ENCODE results near the gene TXN2. TPM values are rescaled to one million over a fixed set of nuclear protein-coding genes. Genes with fewer than 3 reads are reported as not detected.

The TXN2 gene
- total RNA-seq, 1 experiment from 2014 or later: 87.0 TPM

DNA sequence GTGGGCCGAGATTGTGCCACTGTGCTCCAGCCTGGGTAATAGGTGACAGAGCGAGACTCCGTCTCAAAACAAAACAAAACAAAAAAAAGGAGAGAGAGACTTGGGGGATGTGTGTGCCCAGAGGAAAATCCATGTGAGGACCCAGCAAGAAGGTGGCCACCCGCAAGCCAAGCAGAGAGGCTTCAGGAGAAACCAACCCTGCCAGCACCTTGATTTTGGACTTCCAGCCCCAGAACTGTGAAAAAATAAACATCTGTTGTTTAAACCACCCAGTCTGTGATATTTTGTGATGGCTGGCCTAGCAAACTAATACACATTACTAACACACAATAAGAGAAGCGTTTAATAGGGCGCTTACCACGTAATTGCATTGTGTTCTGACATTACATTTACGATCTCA lies 21.2 kb downstream of the TXN2 start:
- ATAC-seq (no peak), DNase-seq (ENCODE audit: low read depth, low spot score) (no peak)
- POLR2A ChIA-PET: no interaction called here
- no peaks in the 10 kb centered on the region for H3K9me2 ChIP-seq (ENCODE audit: insufficient read depth)
- H4K20me1 ChIP-seq (ENCODE audit: insufficient read depth): no peaks in the 10 kb centered on the region
- H3K4me3 ChIP-seq (replicated peaks in 1 of 2; ENCODE audit: low read depth in 1 of 2, low read length in 2 of 2): no peak overlapping the region
- H2AFZ ChIP-seq (ENCODE audit: low read depth, low read length, poor library complexity, severe bottlenecking): no peak overlapping the region
- H3K4me2 ChIP-seq (ENCODE audit: low read length): no peak overlapping the region
- H3K4me1 ChIP-seq (ENCODE audit: control insufficient read depth in 1 of 2, insufficient read depth in 2 of 2, low read length in 2 of 2): peaks cover 36 to 50% of the 10 kb centered on the region in 2 experiments
- TF ChIP-seq FOSL1 (IDR thresholded peaks at IDR 0.05; ENCODE audit: low read depth): no peak
- TF ChIP-seq SIN3A (IDR thresholded peaks at IDR 0.05; ENCODE audit: low read depth): no peak
- no peak for TF ChIP-seq ATF3 (IDR thresholded peaks at IDR 0.05)
- H3K9me3 ChIP-seq (ENCODE audit: control insufficient read depth in 1 of 2, insufficient read depth in 1 of 2, low read depth in 1 of 2, low read length in 2 of 2): no peaks in the 10 kb centered on the region
- H3K27me3 ChIP-seq (ENCODE audit: insufficient read depth, low read length): no peaks in the 10 kb centered on the region
- RAD21 ChIA-PET (ENCODE audit: low non-redundant PET in 1 of 2, low total read pairs in 2 of 2, uncharacterized antibody in 2 of 2, unreplicated experiment in 2 of 2): no interaction called here
- no peak overlapping the region for H3K9ac ChIP-seq (ENCODE audit: low read length)
- H3K79me2 ChIP-seq (ENCODE audit: insufficient read depth, low read length): no peaks in the 10 kb centered on the region
- intact Hi-C loops (cut with micrococcal nuclease): no loop called here
- no peak overlapping the region for H3K27ac ChIP-seq (ENCODE audit: low read depth, low read length)
- no peaks in the 10 kb centered on the region for H3K36me3 ChIP-seq (ENCODE audit: control insufficient read depth in 1 of 2, insufficient read depth in 2 of 2, low read length in 2 of 2)
- CTCF ChIA-PET: no interaction called here
- no TSS peak for BruUV-seq (replicated peaks)

- no TSS peak for BruUV-seq (replicated peaks)
- Histone ChIP-seq H2AFZ (ENCODE audit: low read depth, low read length, poor library complexity, severe bottlenecking) (no peak overlapping the region), H3K4me3 (replicated peaks in 1 of 2; ENCODE audit: low read depth in 1 of 2, low read length in 2 of 2) (no peak overlapping the region), H3K79me2 (ENCODE audit: insufficient read depth, low read length) (no peaks in the 10 kb centered on the region), H3K27me3 (ENCODE audit: insufficient read depth, low read length) (no peaks in the 10 kb centered on the region), H3K9me3 (ENCODE audit: control insufficient read depth in 1 of 2, insufficient read depth in 1 of 2, low read depth in 1 of 2, low read length in 2 of 2) (no peaks in the 10 kb centered on the region), H3K4me2 (ENCODE audit: low read length) (no peak overlapping the region), H3K36me3 (ENCODE audit: control insufficient read depth in 1 of 2, insufficient read depth in 2 of 2, low read length in 2 of 2) (no peaks in the 10 kb centered on the region), H3K9me2 (ENCODE audit: insufficient read depth) (no peaks in the 10 kb centered on the region), H4K20me1 (ENCODE audit: insufficient read depth) (no peaks in the 10 kb centered on the region), H3K27ac (ENCODE audit: low read depth, low read length) (no peak overlapping the region), H3K9ac (ENCODE audit: low read length) (no peak overlapping the region), H3K4me1 (ENCODE audit: control insufficient read depth in 1 of 2, insufficient read depth in 2 of 2, low read length in 2 of 2) (peaks cover 28 to 49% of the 10 kb centered on the region in 2 experiments)
- ChIA-PET RAD21 (ENCODE audit: low non-redundant PET in 1 of 2, low total read pairs in 2 of 2, uncharacterized antibody in 2 of 2, unreplicated experiment in 2 of 2) (no interaction called here), POLR2A (interaction anchor here (0.5 to 1.3 kb wide), 3 partner anchors 24 to 105 kb away, joined by 3 to 4 read pairs (median 3); partner anchors contain the start of gene MYH9), CTCF (no interaction called here)
- intact Hi-C loops (cut with micrococcal nuclease): no loop called here
- TF ChIP-seq RAD21 (IDR thresholded peaks at IDR 0.05; ENCODE audit: low read depth) (no peak), SIN3A (IDR thresholded peaks at IDR 0.05; ENCODE audit: low read depth) (no peak), JUND (IDR thresholded peaks at IDR 0.05) (no peak), ZFX (IDR thresholded peaks at IDR 0.05) (no peak), ZNF274 (IDR thresholded peaks at IDR 0.05; ENCODE audit: low read depth, low read length) (no peak), FOSL1 (IDR thresholded peaks at IDR 0.05; ENCODE audit: low read depth) (no peak), ATF3 (IDR thresholded peaks at IDR 0.05) (no peak), EGR1 (IDR thresholded peaks at IDR 0.05; ENCODE audit: low read depth) (no peak), SRF (IDR thresholded peaks at IDR 0.05; ENCODE audit: low read depth) (no peak), EZH2 (IDR thresholded peaks at IDR 0.05) (no peak), POLR2AphosphoS5 (IDR thresholded peaks at IDR 0.05; ENCODE audit: low read depth, low read length) (no peak)
- no peak for ATAC-seq
- no peak for DNase-seq (ENCODE audit: low read depth, low spot score)
Observed at GRCh38 chr22:36457688-36458450, 23.6 kb downstream of the TXN2 start.
